ENCODE results near the gene PTGR2.
A peak's percentile ranks its signal among the peaks of the same experiment; 100 is the strongest.
"Not testable (repeated sequence)": the region's sequence is repeated elsewhere in the genome, so short reads cannot be mapped to it uniquely, and the experiment has no call there.

PTGR2 gene

GRCh38 chr14:73903028-73903427 is 51.4 kb downstream of the PTGR2 start:
- DNase-seq, result peak; percentile 12
- Histone ChIP-seq H3K4me3 (ENCODE audit: low read depth, low read length) (no peak overlapping the region), H3K36me3 (replicated peaks) (peaks cover 60% of the 10 kb centered on the region), H3K27ac (no peak overlapping the region), H3K27me3 (replicated peaks) (no peaks in the 10 kb centered on the region)
- in situ Hi-C loops (cut with HindIII; ENCODE audit: low pct_ligation_motif_present, low sequenced_read_pairs), result no loop called here
- no peak for TF ChIP-seq CTCF (IDR thresholded peaks at IDR 0.05; ENCODE audit: low read depth, low read length, missing control alignments)

GRCh38 chr14:73909681-73910080 is 58.0 kb downstream of the PTGR2 start:
- no peaks in the 10 kb centered on the region for H3K27me3 ChIP-seq (replicated peaks)
- DNase-seq, result no peak
- H3K4me3 ChIP-seq (ENCODE audit: low read depth, low read length), result no peak overlapping the region
- H3K27ac ChIP-seq, result no peak overlapping the region
- H3K36me3 ChIP-seq (replicated peaks), result peaks cover 48% of the 10 kb centered on the region
- TF ChIP-seq CTCF (IDR thresholded peaks at IDR 0.05; ENCODE audit: low read depth, low read length, missing control alignments), result no peak
- in situ Hi-C loops (cut with HindIII; ENCODE audit: low pct_ligation_motif_present, low sequenced_read_pairs), result no loop called here

- no peak for TF ChIP-seq CTCF (IDR thresholded peaks at IDR 0.05; ENCODE audit: low read depth, low read length, missing control alignments)
- H3K27me3 ChIP-seq (replicated peaks), result no peaks in the 10 kb centered on the region
- DNase-seq, result peak; percentile 43
- H3K4me3 ChIP-seq (ENCODE audit: low read depth, low read length), result no peak overlapping the region
- peaks cover 21% of the 10 kb centered on the region for H3K36me3 ChIP-seq (replicated peaks)
- in situ Hi-C loops (cut with HindIII; ENCODE audit: low pct_ligation_motif_present, low sequenced_read_pairs), result no loop called here
- no peak overlapping the region for H3K27ac ChIP-seq
Observed at GRCh38 chr14:73913256-73913655, 61.6 kb downstream of the PTGR2 start.

GRCh38 chr14:73916324-73916723 is 64.7 kb downstream of the PTGR2 start:
- in situ Hi-C loops (cut with HindIII; ENCODE audit: low pct_ligation_motif_present, low sequenced_read_pairs), result no loop called here
- no peak overlapping the region for H3K4me3 ChIP-seq (ENCODE audit: low read depth, low read length)
- no peaks in the 10 kb centered on the region for H3K27me3 ChIP-seq (replicated peaks)
- TF ChIP-seq CTCF (IDR thresholded peaks at IDR 0.05; ENCODE audit: low read depth, low read length, missing control alignments), result no peak
- peaks cover 12% of the 10 kb centered on the region for H3K36me3 ChIP-seq (replicated peaks)
- DNase-seq, result no peak
- H3K27ac ChIP-seq, result no peak overlapping the region

- H3K4me3 ChIP-seq (ENCODE audit: low read depth, low read length); in situ Hi-C loops (cut with HindIII; ENCODE audit: low pct_ligation_motif_present, low sequenced_read_pairs); H3K27me3 ChIP-seq (replicated peaks); H3K27ac ChIP-seq; DNase-seq: not testable (repeated sequence)
- H3K36me3 ChIP-seq (replicated peaks), result peaks cover 41% of the 10 kb centered on the region
Observed at GRCh38 chr14:73919457-73919856, 67.8 kb downstream of the PTGR2 start.

GRCh38 chr14:73924337-73924736 is 72.7 kb downstream of the PTGR2 start:
- in situ Hi-C loops (cut with HindIII; ENCODE audit: low pct_ligation_motif_present, low sequenced_read_pairs), result no loop called here
- no peak overlapping the region for H3K27ac ChIP-seq

More at GRCh38 chr14:73924337-73924736, 72.7 kb downstream of the PTGR2 start:
- peaks cover 63% of the 10 kb centered on the region for H3K36me3 ChIP-seq (replicated peaks)
- TF ChIP-seq CTCF (IDR thresholded peaks at IDR 0.05; ENCODE audit: low read depth, low read length, missing control alignments), result no peak
- no peak for DNase-seq
- H3K27me3 ChIP-seq (replicated peaks), result no peaks in the 10 kb centered on the region
- no peak overlapping the region for H3K4me3 ChIP-seq (ENCODE audit: low read depth, low read length)
